Lung (tissue), 12 donors: Measurements from ENCODE around the gene IRF2BP1. TPM values are rescaled to one million over a fixed set of nuclear protein-coding genes. Genes with fewer than 3 reads are reported as not detected.

Source experiments
- ATAC-seq: fragments of 200-7000 bp; cut with Tn5 transposase; one replicate; pipeline ENCODE4 v1.9.1; 2020; ENCODE audit warnings: moderate number of reproducible peaks; ENCODE audit not compliant: insufficient read depth, low FRiP score
- DNase-seq, 3 donors: peaks; one replicate each; pipeline ENCODE4 v3.0.0-alpha.2; 2013 to 2017
- H3K27ac ChIP-seq, 2 donors: one replicate each; pipeline ENCODE4 v1.5.1; 2013; ENCODE audit warnings: mild to moderate bottlenecking in 2 of 2, moderate library complexity in 2 of 2, control low read depth in 1 of 2, inconsistent platforms in 1 of 2, low read depth in 1 of 2, low read length in 1 of 2
- H3K27me3 ChIP-seq, 3 donors: one replicate each; pipeline ENCODE4 v1.5.1; 2013; ENCODE audit warnings: low read length in 2 of 3; ENCODE audit not compliant: control insufficient read depth in 3 of 3, insufficient read depth in 3 of 3
- H3K36me3 ChIP-seq, 4 donors: one replicate each; pipeline ENCODE4 v1.5.1; 2013; ENCODE audit warnings: low read length in 4 of 4, mild to moderate bottlenecking in 1 of 4, moderate library complexity in 1 of 4; ENCODE audit not compliant: control insufficient read depth in 4 of 4, insufficient read depth in 4 of 4
- H3K4me1 ChIP-seq, 5 donors: one replicate each; pipeline ENCODE4 v1.5.1; 2013; ENCODE audit warnings: low read length in 5 of 5, mild to moderate bottlenecking in 2 of 5, moderate library complexity in 1 of 5; ENCODE audit not compliant: control insufficient read depth in 5 of 5, insufficient read depth in 5 of 5
- H3K4me3 ChIP-seq: one replicate; pipeline ENCODE4 v1.5.1; 2013; ENCODE audit warnings: mild to moderate bottlenecking, control low read depth, moderate library complexity
- H3K9ac ChIP-seq, 2 donors: one replicate each; pipeline ENCODE4 v1.5.1; 2013; ENCODE audit warnings: low read length in 2 of 2, control low read depth in 1 of 2; ENCODE audit not compliant: insufficient read depth in 1 of 2
- H3K9me3 ChIP-seq, 4 donors: one replicate each; pipeline ENCODE4 v1.5.1; 2013; ENCODE audit warnings: low read length in 3 of 4, mild to moderate bottlenecking in 1 of 4, moderate library complexity in 1 of 4; ENCODE audit not compliant: control insufficient read depth in 4 of 4, insufficient read depth in 3 of 4
- WGBS, 2 donors: extraction: QIAGEN DNeasy Blood & Tissue Kit; methylation state at CpG; one replicate each; pipeline ENCODE4 v1.1.7; 2013; 5-methylcytosine and 5-hydroxymethylcytosine counted together
- polyA plus RNA-seq, 2 donors: library from polyadenylated mRNA; stranded (reverse); fragments of 200-250 nt; gene quantifications; one replicate each; pipeline ENCODE4 v1.2.1, GENCODE V29; 2013
- total RNA-seq, 2 donors: library from RNA; depleted of rRNA in 1 of 2; stranded (reverse); fragments of >200 nt in 1 of 2; gene quantifications; one replicate each; pipeline ENCODE4 v1.2.1, GENCODE V29; 2014 to 2021
- TF ChIP-seq, protein P1 (sequence below): IDR thresholded peaks from 2 replicates; pipeline ENCODE4 v1.5.1; 2012; ENCODE audit warnings: mild to moderate bottlenecking; ENCODE audit errors: control extremely low read depth, extremely low read depth
- donor health status: control.
- donor health status: control.
- donor health status: Bipolar disorder and iron deficiency.
- donor health status: healthy.
- donor health status: DM: yes; HTN: yes; CAD: no.

Gene IRF2BP1
- total and polyA plus RNA-seq, 4 donors = 10.9 to 24.3 (median 19.2) TPM

DNA sequence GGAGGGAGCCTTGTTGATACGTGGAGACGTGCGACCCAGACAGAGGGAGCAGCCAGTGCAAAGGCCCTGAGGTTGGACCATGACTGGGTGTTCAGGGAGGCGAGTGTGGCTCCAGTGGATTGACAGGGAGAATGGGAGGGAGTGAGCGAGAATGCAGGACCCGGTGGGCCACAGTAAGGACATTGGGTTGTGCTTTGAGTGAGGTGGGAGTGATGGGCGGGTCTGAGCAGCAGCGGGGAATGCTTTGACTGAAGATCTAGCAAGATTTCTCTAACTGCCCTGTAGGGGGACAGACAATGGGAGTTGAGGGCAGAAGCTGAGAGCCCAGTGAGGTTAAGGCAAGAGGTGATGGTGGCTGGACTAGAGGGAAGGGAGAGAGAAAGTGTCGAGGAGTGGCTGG is 36.3 kb upstream of the IRF2BP1 start:
- Histone ChIP-seq H3K27me3 (peaks cover 0 to 4% (median 4%) of the 10 kb centered on the region in 3 donors), H3K27ac (no peak overlapping the region), H3K4me1 (no peaks in the 10 kb centered on the region), H3K4me3 (no peak overlapping the region), H3K9me3 (peaks cover 0 to 2% (median 0%) of the 10 kb centered on the region in 4 donors), H3K9ac (no peak overlapping the region), H3K36me3 (no peaks in the 10 kb centered on the region)
- TF ChIP-seq, protein P1, sequence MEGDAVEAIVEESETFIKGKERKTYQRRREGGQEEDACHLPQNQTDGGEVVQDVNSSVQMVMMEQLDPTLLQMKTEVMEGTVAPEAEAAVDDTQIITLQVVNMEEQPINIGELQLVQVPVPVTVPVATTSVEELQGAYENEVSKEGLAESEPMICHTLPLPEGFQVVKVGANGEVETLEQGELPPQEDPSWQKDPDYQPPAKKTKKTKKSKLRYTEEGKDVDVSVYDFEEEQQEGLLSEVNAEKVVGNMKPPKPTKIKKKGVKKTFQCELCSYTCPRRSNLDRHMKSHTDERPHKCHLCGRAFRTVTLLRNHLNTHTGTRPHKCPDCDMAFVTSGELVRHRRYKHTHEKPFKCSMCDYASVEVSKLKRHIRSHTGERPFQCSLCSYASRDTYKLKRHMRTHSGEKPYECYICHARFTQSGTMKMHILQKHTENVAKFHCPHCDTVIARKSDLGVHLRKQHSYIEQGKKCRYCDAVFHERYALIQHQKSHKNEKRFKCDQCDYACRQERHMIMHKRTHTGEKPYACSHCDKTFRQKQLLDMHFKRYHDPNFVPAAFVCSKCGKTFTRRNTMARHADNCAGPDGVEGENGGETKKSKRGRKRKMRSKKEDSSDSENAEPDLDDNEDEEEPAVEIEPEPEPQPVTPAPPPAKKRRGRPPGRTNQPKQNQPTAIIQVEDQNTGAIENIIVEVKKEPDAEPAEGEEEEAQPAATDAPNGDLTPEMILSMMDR = no peak
- DNase-seq = no peak
- WGBS, 2 donors = 64 to 73% methylated on average over 9 of the region's 9 CpGs
- ATAC-seq = no peak

DNA sequence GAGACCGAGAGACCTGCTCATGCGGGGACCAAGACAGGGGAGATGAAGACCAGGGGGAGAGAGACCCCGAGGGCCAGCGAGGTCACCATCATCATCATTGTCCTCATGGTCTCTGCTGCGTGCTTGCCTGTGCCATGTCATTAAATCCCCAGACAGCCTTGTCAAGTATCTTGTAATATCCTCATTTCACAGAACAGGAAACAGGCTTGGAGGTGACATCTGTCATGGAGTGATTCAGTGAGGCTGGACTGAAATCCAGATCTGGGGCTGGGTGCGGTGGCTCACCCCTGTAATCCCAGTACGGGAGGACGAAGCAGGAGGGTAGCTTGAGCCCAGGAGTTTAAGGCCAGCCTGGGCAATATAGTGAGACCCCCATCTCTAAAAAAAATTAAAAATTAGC is 34.5 kb upstream of the IRF2BP1 start:
- H3K9ac ChIP-seq = no peak overlapping the region
- TF ChIP-seq, protein P1 = no peak
- no peak for ATAC-seq
- H3K4me3 ChIP-seq = no peak overlapping the region
- peaks cover 0 to 2% (median 0%) of the 10 kb centered on the region in 4 donors for H3K9me3 ChIP-seq
- DNase-seq = no peak
- H3K4me1 ChIP-seq = no peaks in the 10 kb centered on the region
- WGBS, 2 donors = 62 to 68% methylated on average over 8 of the region's 8 CpGs
- H3K27ac ChIP-seq = no peak overlapping the region
- H3K27me3 ChIP-seq = peaks cover 0 to 7% (median 4%) of the 10 kb centered on the region in 3 donors
- no peaks in the 10 kb centered on the region for H3K36me3 ChIP-seq

DNA sequence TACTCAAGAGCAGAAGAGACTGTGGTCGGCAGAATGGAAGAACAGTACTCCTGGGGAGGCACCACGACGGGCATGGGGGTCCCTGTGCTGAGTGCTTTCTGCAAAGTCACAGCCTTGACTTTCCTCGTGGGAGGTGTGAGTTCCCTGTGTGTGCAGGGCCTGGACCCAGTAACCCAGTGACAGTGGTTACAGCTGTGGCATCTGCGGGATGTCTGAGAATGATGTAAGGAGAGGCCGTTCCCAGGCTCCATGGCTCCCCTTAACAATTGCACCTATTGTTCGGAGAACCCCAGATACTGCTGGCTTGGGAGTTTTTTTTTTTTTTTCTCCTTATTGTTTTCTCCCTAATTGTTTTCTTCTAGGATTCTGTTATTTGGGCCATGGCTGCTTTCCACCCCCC is 33.7 kb upstream of the IRF2BP1 start:
- TF ChIP-seq, protein P1 = no peak
- WGBS, 2 donors = 51 to 57% methylated on average over 7 of the region's 7 CpGs
- Histone ChIP-seq H3K27ac (no peak overlapping the region), H3K9me3 (peaks cover 0 to 2% (median 0%) of the 10 kb centered on the region in 4 donors), H3K4me1 (no peaks in the 10 kb centered on the region), H3K27me3 (peaks cover 0 to 7% (median 4%) of the 10 kb centered on the region in 3 donors), H3K4me3 (no peak overlapping the region), H3K36me3 (no peaks in the 10 kb centered on the region), H3K9ac (no peak overlapping the region)
- ATAC-seq (no peak), DNase-seq (no peak)

DNA sequence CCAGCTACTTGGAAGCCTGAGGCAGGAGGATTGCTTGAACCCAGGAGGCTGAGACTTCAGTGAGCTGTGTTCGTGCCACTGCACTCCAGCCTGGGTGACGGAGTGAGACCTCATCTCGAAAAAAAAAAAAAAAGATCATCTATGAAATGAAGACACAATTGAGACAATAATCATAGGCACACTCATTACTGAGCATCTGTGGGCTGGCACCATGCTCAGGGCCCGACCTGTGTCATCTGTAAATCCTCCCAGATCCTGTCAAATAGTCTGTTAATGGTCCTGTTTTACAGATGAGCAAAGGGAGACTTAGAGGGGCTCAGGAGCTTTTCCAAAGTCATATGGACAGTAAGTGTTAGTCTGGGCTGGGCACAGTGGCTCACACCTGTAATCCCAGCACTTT is 32.8 kb upstream of the IRF2BP1 start:
- Histone ChIP-seq H3K4me1 (no peaks in the 10 kb centered on the region), H3K27me3 (peaks cover 0 to 7% (median 4%) of the 10 kb centered on the region in 3 donors), H3K9me3 (peaks cover 0 to 2% (median 0%) of the 10 kb centered on the region in 4 donors), H3K27ac (no peak overlapping the region), H3K4me3 (no peak overlapping the region), H3K36me3 (no peaks in the 10 kb centered on the region), H3K9ac (no peak overlapping the region)
- TF ChIP-seq, protein P1 = no peak
- ATAC-seq (no peak), DNase-seq (no peak)
- 77 to 82% methylated on average over 4 of the region's 4 CpGs for WGBS, 2 donors
